ENCODE measurements around the gene DRP2. TPM values are rescaled to one million over a fixed set of nuclear protein-coding genes. Genes with fewer than 3 reads are reported as not detected.

Gene DRP2
- total and polyA plus RNA-seq, 10 donors, result under 0.01 to 0.17 (median 0.09) TPM; not detected in 5

DNA sequence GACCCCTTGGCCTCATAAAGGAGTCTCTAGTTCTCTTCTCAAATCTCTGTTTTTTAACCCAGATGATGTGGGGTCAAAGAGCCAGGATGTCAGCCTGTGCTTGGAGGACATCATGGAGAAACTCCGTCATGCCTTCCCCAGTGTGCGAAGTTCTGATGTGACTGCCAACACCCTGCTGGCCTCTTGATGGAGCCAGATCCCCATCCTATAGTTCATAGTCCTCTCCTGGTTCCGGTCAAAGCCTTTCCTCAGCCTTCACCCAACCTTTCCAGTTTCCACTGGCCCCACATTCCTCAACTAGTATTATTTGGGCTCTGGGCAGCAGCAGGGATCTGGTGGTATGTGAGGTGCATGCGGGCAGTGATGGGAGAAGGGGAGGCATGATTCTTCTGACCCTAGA lies 40.8 kb downstream of the DRP2 start:
- TF ChIP-seq, protein P1, sequence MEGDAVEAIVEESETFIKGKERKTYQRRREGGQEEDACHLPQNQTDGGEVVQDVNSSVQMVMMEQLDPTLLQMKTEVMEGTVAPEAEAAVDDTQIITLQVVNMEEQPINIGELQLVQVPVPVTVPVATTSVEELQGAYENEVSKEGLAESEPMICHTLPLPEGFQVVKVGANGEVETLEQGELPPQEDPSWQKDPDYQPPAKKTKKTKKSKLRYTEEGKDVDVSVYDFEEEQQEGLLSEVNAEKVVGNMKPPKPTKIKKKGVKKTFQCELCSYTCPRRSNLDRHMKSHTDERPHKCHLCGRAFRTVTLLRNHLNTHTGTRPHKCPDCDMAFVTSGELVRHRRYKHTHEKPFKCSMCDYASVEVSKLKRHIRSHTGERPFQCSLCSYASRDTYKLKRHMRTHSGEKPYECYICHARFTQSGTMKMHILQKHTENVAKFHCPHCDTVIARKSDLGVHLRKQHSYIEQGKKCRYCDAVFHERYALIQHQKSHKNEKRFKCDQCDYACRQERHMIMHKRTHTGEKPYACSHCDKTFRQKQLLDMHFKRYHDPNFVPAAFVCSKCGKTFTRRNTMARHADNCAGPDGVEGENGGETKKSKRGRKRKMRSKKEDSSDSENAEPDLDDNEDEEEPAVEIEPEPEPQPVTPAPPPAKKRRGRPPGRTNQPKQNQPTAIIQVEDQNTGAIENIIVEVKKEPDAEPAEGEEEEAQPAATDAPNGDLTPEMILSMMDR (IDR thresholded peaks at IDR 0.05 in 8 of 11, conservative IDR thresholded peaks at IDR 0.05 in 3 of 11), result peak in 2 of 11 experiments; percentile 11 to 19
- TF ChIP-seq POLR2A (IDR thresholded peaks at IDR 0.05), result no peak
- intact Hi-C loops (cut with DNase I; ENCODE audit: low total_unique reads), result no loop called here
- H3K4me1 ChIP-seq, result no peaks in the 10 kb centered on the region
- WGBS, 5 donors, result 63 to 82% (median 76%) methylated on average over 4 of the region's 4 CpGs
- no peak overlapping the region for H3K27ac ChIP-seq
- H3K9me3 ChIP-seq, result no peaks in the 10 kb centered on the region
- no peaks in the 10 kb centered on the region for H3K36me3 ChIP-seq
- peaks cover 0 to under 1% (median 0%) of the 10 kb centered on the region in 7 donors for H3K27me3 ChIP-seq (replicated peaks in 1 of 7)
- no peak for DNase-seq
- no peak overlapping the region for H3K4me3 ChIP-seq

DNA sequence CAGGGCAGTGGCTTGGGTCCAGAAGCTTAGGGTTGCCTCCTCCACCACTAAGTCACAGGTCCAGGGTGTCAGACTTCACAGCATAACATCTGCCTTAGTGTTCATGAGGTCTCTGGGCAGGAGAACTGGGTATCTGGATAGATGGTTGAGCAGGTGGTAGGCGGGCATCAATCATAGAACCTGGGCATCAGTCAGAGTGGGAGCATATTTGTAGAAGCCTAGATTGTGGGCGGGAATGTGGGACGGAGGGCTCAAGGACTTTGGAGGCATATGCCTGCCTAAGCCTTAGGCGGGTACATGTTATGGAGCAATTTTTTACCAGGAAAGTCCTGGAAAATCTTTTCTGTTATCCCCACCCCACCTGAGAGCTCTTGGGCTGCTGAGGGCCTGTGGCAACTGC lies 43.0 kb downstream of the DRP2 start:
- intact Hi-C loops (cut with DNase I; ENCODE audit: low total_unique reads), result no loop called here
- H3K27ac ChIP-seq, result no peak overlapping the region
- H3K27me3 ChIP-seq (replicated peaks in 1 of 7), result no peaks in the 10 kb centered on the region
- no peaks in the 10 kb centered on the region for H3K9me3 ChIP-seq
- TF ChIP-seq POLR2AphosphoS5 (IDR thresholded peaks at IDR 0.05) (no peak), POLR2A (IDR thresholded peaks at IDR 0.05) (no peak)
- TF ChIP-seq, protein P1 (IDR thresholded peaks at IDR 0.05 in 8 of 11, conservative IDR thresholded peaks at IDR 0.05 in 3 of 11), result no peak
- H3K36me3 ChIP-seq, result no peaks in the 10 kb centered on the region
- DNase-seq, result no peak
- no peaks in the 10 kb centered on the region for H3K4me1 ChIP-seq
- WGBS, 5 donors, result 77 to 100% (median 92%) methylated on average over 4 of the region's 4 CpGs
- no peak overlapping the region for H3K4me3 ChIP-seq

DNA sequence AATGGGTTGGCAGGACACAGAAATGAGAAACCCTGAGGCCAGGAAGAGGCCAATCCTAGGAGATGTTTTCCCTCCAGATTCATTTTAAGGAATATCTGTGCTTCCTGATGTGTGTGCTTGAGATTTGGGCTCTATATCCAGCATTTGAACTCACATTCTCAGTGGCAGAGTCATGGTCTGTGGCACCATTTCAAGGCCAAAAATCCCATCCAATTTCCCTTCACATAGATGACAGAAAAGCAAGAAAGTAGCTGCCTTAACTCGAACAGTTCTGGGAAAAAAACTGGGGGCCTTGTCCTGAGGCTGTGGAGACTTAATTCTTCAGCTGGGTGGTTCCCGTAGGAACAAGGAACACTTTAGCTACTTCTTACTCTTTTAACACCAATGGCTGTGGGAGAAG lies 44.2 kb downstream of the DRP2 start:
- H3K36me3 ChIP-seq, result no peaks in the 10 kb centered on the region
- no peaks in the 10 kb centered on the region for H3K27me3 ChIP-seq (replicated peaks in 1 of 7)
- TF ChIP-seq, protein P1 (IDR thresholded peaks at IDR 0.05 in 8 of 11, conservative IDR thresholded peaks at IDR 0.05 in 3 of 11), result no peak
- no peak for TF ChIP-seq POLR2AphosphoS5 (IDR thresholded peaks at IDR 0.05)
- no peak for TF ChIP-seq POLR2A (IDR thresholded peaks at IDR 0.05)
- H3K27ac ChIP-seq, result peak overlapping the region in 2 of 8 donors; percentile 4 to 36
- intact Hi-C loops (cut with DNase I; ENCODE audit: low total_unique reads), result no loop called here
- no peaks in the 10 kb centered on the region for H3K9me3 ChIP-seq
- no peak overlapping the region for H3K4me3 ChIP-seq
- DNase-seq, result no peak
- no peaks in the 10 kb centered on the region for H3K4me1 ChIP-seq
- 41 to 86% (median 66%) methylated on average over 2 of the region's 2 CpGs for WGBS, 5 donors

DNA sequence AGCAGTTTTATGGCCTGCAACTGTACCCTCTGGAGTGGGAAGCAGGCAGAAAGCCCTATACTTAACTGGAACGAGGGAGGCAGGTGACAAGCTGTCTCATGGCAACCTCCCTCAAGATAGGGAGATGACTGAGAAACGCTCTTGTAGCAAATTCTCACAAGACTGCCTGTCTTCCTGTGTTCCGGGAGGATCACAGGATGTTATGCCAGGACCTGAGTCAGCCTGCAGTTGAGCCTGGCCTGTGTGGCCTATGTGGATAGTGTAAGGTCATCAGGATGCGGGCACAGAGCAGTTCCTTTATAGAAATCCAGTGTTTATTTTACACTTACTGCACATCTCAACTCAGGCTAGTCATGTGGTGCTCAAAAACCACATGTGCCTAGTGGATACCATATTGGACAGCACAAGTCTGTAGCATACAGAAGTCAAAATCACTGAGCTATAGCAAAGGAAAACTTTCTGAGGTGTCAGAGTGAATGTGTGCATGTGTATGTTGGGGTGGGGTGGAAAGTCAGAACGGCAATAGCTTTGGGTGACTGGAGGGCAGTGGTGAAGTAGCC lies 46.4 kb downstream of the DRP2 start:
- peak overlapping the region in 1 of 8 donors; percentile 45 for H3K27ac ChIP-seq

More for the DNA sequence above, 46.4 kb downstream of the DRP2 start:
- TF ChIP-seq POLR2AphosphoS5 (IDR thresholded peaks at IDR 0.05), result no peak
- TF ChIP-seq, protein P1 (IDR thresholded peaks at IDR 0.05 in 8 of 11, conservative IDR thresholded peaks at IDR 0.05 in 3 of 11), result no peak
- no peak for TF ChIP-seq POLR2A (IDR thresholded peaks at IDR 0.05)
- Histone ChIP-seq H3K4me3 (no peak overlapping the region), H3K27me3 (replicated peaks in 1 of 7) (no peaks in the 10 kb centered on the region), H3K9me3 (no peaks in the 10 kb centered on the region), H3K36me3 (no peaks in the 10 kb centered on the region), H3K4me1 (no peaks in the 10 kb centered on the region)
- intact Hi-C loops (cut with DNase I; ENCODE audit: low total_unique reads), result no loop called here
- DNase-seq, result no peak
- 54 to 77% (median 73%) methylated on average over 5 of the region's 5 CpGs for WGBS, 5 donors

All from spleen (tissue), 11 donors.